PC-3 (cell line): ENCODE results near the gene ALDH5A1.

Source experiments
- CTCF ChIP-seq: fragments of 300-600 bp; sonication (generic); conservative IDR thresholded peaks from 2 replicates; pipeline ENCODE4 v1.5.1; 2017; ENCODE audit warnings: antibody characterized with exemption, low read depth, mild to moderate bottlenecking, low read length
- EZH2phosphoT487 ChIP-seq: fragments of 300-600 bp; sonication (generic); IDR thresholded peaks from 2 replicates; pipeline ENCODE4 v1.6.1; 2018; ENCODE audit warnings: mild to moderate bottlenecking, antibody characterized with exemption, low read length, borderline replicate concordance

GRCh38 chr6:24566020-24566767 lies 71.4 kb downstream of the ALDH5A1 start:
- TF ChIP-seq CTCF (no peak), EZH2phosphoT487 (no peak)
